H9 (cell line): ENCODE data around the gene ERVW-1. TPM values are rescaled to one million over a fixed set of nuclear protein-coding genes. Genes with fewer than 3 reads are reported as not detected.

Source experiments
- DNase-seq: peaks from one replicate; pipeline ENCODE4 v3.0.0-alpha.2; 2017
- H2AFZ ChIP-seq: one replicate; pipeline ENCODE4 v1.6.1; 2013; ENCODE audit warnings: mild to moderate bottlenecking, low read length, control low read depth, moderate library complexity
- H2AK5ac ChIP-seq: 2 replicates; pipeline ENCODE4 v1.6.1; 2013; ENCODE audit warnings: low read length, control low read depth, mixed read lengths; ENCODE audit not compliant: insufficient read length
- H2BK120ac ChIP-seq: one replicate; pipeline ENCODE4 v1.6.1; 2013; ENCODE audit warnings: low read depth, mild to moderate bottlenecking, low read length, control low read depth, inconsistent platforms; ENCODE audit not compliant: poor library complexity, severe bottlenecking
- H2BK12ac ChIP-seq: 2 replicates; pipeline ENCODE4 v1.6.1; 2013; ENCODE audit warnings: low read length, control low read depth, mixed read lengths, low read depth; ENCODE audit not compliant: insufficient read length
- H2BK15ac ChIP-seq: 2 replicates; pipeline ENCODE4 v1.6.1; 2013; ENCODE audit warnings: low read depth, low read length, control low read depth
- H2BK20ac ChIP-seq: one replicate; pipeline ENCODE4 v1.6.1; 2013; ENCODE audit warnings: low read depth, mild to moderate bottlenecking, low read length, control low read depth, inconsistent platforms; ENCODE audit not compliant: poor library complexity, severe bottlenecking
- H2BK5ac ChIP-seq: 2 replicates; pipeline ENCODE4 v1.6.1; 2013; ENCODE audit warnings: low read length, control low read depth, mixed read lengths; ENCODE audit not compliant: insufficient read length
- H3K14ac ChIP-seq: 2 replicates; pipeline ENCODE4 v1.6.1; 2013; ENCODE audit warnings: low read length, control low read depth; ENCODE audit not compliant: insufficient read depth
- H3K18ac ChIP-seq: 2 replicates; pipeline ENCODE4 v1.6.1; 2013; ENCODE audit warnings: low read depth, mild to moderate bottlenecking, mixed read lengths, low read length, control low read depth; ENCODE audit not compliant: insufficient read length
- H3K23ac ChIP-seq: 2 replicates; pipeline ENCODE4 v1.6.1; 2013; ENCODE audit warnings: low read length, control low read depth, mixed read lengths, low read depth; ENCODE audit not compliant: insufficient read length
- H3K23me2 ChIP-seq: 2 replicates; pipeline ENCODE4 v1.6.1; 2013; ENCODE audit warnings: low read depth, mild to moderate bottlenecking, mixed read lengths, low read length, control low read depth; ENCODE audit not compliant: insufficient read length, poor library complexity, severe bottlenecking
- H3K27ac ChIP-seq: 2 replicates; pipeline ENCODE4 v1.5.1; 2013; ENCODE audit warnings: low read length, control low read depth, mixed read lengths, low read depth; ENCODE audit not compliant: insufficient read length
- H3K27me3 ChIP-seq: 2 replicates; pipeline ENCODE4 v1.6.1; 2013; ENCODE audit warnings: low read length, control low read depth, inconsistent platforms; ENCODE audit not compliant: insufficient read depth
- H3K4ac ChIP-seq: 2 replicates; pipeline ENCODE4 v1.6.1; 2013; ENCODE audit warnings: low read depth, mild to moderate bottlenecking, control low read depth, inconsistent platforms, low read length, moderate library complexity
- H3K4me1 ChIP-seq: 2 replicates; pipeline ENCODE4 v1.6.1; 2013; ENCODE audit warnings: low read length, control low read depth, inconsistent platforms; ENCODE audit not compliant: insufficient read depth
- H3K4me2 ChIP-seq: 2 replicates; pipeline ENCODE4 v1.6.1; 2013; ENCODE audit warnings: low read length, control low read depth, mixed read lengths; ENCODE audit not compliant: insufficient read length, insufficient read depth
- H3K56ac ChIP-seq: 2 replicates; pipeline ENCODE4 v1.6.1; 2013; ENCODE audit warnings: low read depth, mild to moderate bottlenecking, mixed read lengths, low read length, control low read depth; ENCODE audit not compliant: insufficient read length
- H3K79me1 ChIP-seq: 2 replicates; pipeline ENCODE4 v1.6.1; 2013; ENCODE audit warnings: low read depth, mild to moderate bottlenecking, moderate library complexity, low read length, control low read depth, inconsistent platforms; ENCODE audit not compliant: insufficient read depth, poor library complexity, severe bottlenecking
- H3K79me2 ChIP-seq: 2 replicates; pipeline ENCODE4 v1.6.1; 2013; ENCODE audit warnings: low read length, control low read depth, inconsistent platforms; ENCODE audit not compliant: insufficient read depth
- H3K9ac ChIP-seq: 2 replicates; pipeline ENCODE4 v1.6.1; 2013; ENCODE audit warnings: low read length, control low read depth, mixed read lengths; ENCODE audit not compliant: insufficient read length; ENCODE audit errors: extremely low read depth
- H3K9me3 ChIP-seq: one replicate; pipeline ENCODE4 v1.6.1; 2013; ENCODE audit warnings: low read depth, low read length, inconsistent platforms; ENCODE audit not compliant: control insufficient read depth
- H3T11ph ChIP-seq: one replicate; pipeline ENCODE4 v1.6.1; 2013; ENCODE audit warnings: mild to moderate bottlenecking, low read length, control low read depth, inconsistent platforms
- H4K20me1 ChIP-seq: one replicate; pipeline ENCODE4 v1.6.1; 2013; ENCODE audit not compliant: control insufficient read depth, insufficient read length, insufficient read depth
- H4K5ac ChIP-seq: 2 replicates; pipeline ENCODE4 v1.6.1; 2013; ENCODE audit warnings: low read depth, mild to moderate bottlenecking, mixed read lengths, low read length, control low read depth; ENCODE audit not compliant: insufficient read length
- H4K8ac ChIP-seq: replicated peaks from 2 replicates; pipeline ENCODE4 v1.6.1; 2013; ENCODE audit warnings: low read length, control low read depth, mixed read lengths, low read depth; ENCODE audit not compliant: insufficient read length
- H4K91ac ChIP-seq: 2 replicates; pipeline ENCODE4 v1.6.1; 2013; ENCODE audit warnings: low read depth, mild to moderate bottlenecking, moderate library complexity, mixed read lengths, low read length, control low read depth; ENCODE audit not compliant: insufficient read length
- H3K27ac Mint-ChIP-seq, 3 experiments: 2 replicates in 2 of 3; 3 replicates in 1 of 3; pipeline ENCODE4 v1.8.0; 2020 to 2021; ENCODE audit warnings: mixed read lengths in 3 of 3, mild to moderate bottlenecking in 1 of 3, moderate library complexity in 1 of 3
- H3K27me3 Mint-ChIP-seq: 2 replicates; pipeline ENCODE4 v1.8.0; 2021; ENCODE audit warnings: low read depth, mild to moderate bottlenecking, moderate library complexity, mixed read lengths
- H3K36me3 Mint-ChIP-seq, 3 experiments: 2 replicates in 2 of 3; 3 replicates in 1 of 3; pipeline ENCODE4 v1.8.0; 2020 to 2021; ENCODE audit warnings: low read depth in 3 of 3, mixed read lengths in 3 of 3; ENCODE audit not compliant: insufficient read depth in 1 of 3
- H3K4me1 Mint-ChIP-seq, 2 experiments: 2 replicates each; pipeline ENCODE4 v1.8.0; 2020; ENCODE audit warnings: mixed read lengths in 2 of 2
- H3K4me3 Mint-ChIP-seq, 2 experiments: 2 replicates in 1 of 2; 3 replicates in 1 of 2; pipeline ENCODE4 v1.8.0; 2020 to 2021; ENCODE audit warnings: mild to moderate bottlenecking in 2 of 2, mixed read lengths in 2 of 2, moderate library complexity in 1 of 2
- H3K9me3 Mint-ChIP-seq, 2 experiments: 2 replicates in 1 of 2; 3 replicates in 1 of 2; pipeline ENCODE4 v1.8.0; 2020; ENCODE audit warnings: mild to moderate bottlenecking in 2 of 2, mixed read lengths in 2 of 2, moderate library complexity in 1 of 2
- WGBS: extraction: QIAGEN DNeasy Blood & Tissue Kit; methylation state at CpG from one replicate; pipeline ENCODE4 v1.1.7; 2013; ENCODE audit warnings: missing lambda C conversion rate, low lambda C conversion rate, mixed read lengths; ENCODE audit not compliant: insufficient read length; ENCODE audit errors: extremely low coverage; 5-methylcytosine and 5-hydroxymethylcytosine counted together
- total RNA-seq: library from RNA; stranded (reverse); gene quantifications from 2 replicates; pipeline ENCODE4 v1.2.1, GENCODE V29; 2021
- TF ChIP-seq, protein P1 (sequence below): fragments of 200-600 bp; sonication (generic); conservative IDR thresholded peaks from 3 replicates; pipeline ENCODE4 v1.8.0; 2021; ENCODE audit warnings: antibody characterized with exemption, mild to moderate bottlenecking

Gene ERVW-1
- total RNA-seq, 1 experiment from 2014 or later: not detected

DNA sequence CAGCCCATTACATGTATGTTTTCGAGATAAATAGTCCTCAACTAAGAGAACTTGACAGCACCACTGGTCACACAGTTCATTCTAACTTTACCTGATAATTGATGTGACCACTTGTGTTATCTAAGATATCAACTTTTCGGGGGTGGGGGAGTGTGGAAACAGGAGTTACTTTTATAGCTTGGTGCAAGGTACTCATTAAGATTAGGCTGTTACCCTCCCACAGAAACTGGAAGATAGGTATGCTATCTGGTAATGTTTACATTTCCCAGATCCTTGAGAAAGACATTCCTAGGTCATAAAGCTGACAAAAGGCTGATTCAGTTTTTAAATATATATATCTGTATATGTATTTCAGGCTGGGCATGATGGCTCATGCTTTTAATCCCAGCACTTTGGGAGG lies 11.1 kb downstream of the ERVW-1 start:
- TF ChIP-seq, protein P1, sequence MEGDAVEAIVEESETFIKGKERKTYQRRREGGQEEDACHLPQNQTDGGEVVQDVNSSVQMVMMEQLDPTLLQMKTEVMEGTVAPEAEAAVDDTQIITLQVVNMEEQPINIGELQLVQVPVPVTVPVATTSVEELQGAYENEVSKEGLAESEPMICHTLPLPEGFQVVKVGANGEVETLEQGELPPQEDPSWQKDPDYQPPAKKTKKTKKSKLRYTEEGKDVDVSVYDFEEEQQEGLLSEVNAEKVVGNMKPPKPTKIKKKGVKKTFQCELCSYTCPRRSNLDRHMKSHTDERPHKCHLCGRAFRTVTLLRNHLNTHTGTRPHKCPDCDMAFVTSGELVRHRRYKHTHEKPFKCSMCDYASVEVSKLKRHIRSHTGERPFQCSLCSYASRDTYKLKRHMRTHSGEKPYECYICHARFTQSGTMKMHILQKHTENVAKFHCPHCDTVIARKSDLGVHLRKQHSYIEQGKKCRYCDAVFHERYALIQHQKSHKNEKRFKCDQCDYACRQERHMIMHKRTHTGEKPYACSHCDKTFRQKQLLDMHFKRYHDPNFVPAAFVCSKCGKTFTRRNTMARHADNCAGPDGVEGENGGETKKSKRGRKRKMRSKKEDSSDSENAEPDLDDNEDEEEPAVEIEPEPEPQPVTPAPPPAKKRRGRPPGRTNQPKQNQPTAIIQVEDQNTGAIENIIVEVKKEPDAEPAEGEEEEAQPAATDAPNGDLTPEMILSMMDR: no peak
- no peak overlapping the region for H3K18ac ChIP-seq
- no peaks in the 10 kb centered on the region for H3K79me1 ChIP-seq
- no peaks in the 10 kb centered on the region for H3K79me2 ChIP-seq
- H2BK5ac ChIP-seq: no peak overlapping the region
- no peak for DNase-seq
- Mint-ChIP-seq H3K27me3 (no peaks in the 10 kb centered on the region), H3K9me3 (peaks cover 16 to 20% of the 10 kb centered on the region in 2 experiments), H3K27ac (no peak overlapping the region), H3K4me1 (peaks cover 0 to under 1% of the 10 kb centered on the region in 2 experiments; a peak in 1 of 4 replicates), H3K36me3 (peaks cover 14 to 16% (median 14%) of the 10 kb centered on the region in 3 experiments), H3K4me3 (no peak overlapping the region)
- H3K23me2 ChIP-seq: no peaks in the 10 kb centered on the region
- H3K4ac ChIP-seq: no peak overlapping the region
- no peak overlapping the region for H2BK120ac ChIP-seq
- H3K27me3 ChIP-seq: no peaks in the 10 kb centered on the region
- no peak overlapping the region for H3K4me2 ChIP-seq
- WGBS: no CpG with 5 or more reads among the region's 2 CpGs
- H3K56ac ChIP-seq: no peak overlapping the region
- H4K91ac ChIP-seq: no peak overlapping the region
- H3K4me1 ChIP-seq: no peaks in the 10 kb centered on the region
- no peak overlapping the region for H2AFZ ChIP-seq
- H4K8ac ChIP-seq: no peak overlapping the region
- H3K23ac ChIP-seq: no peak overlapping the region
- H3K9ac ChIP-seq: no peak overlapping the region
- H4K20me1 ChIP-seq: no peaks in the 10 kb centered on the region
- H3K14ac ChIP-seq: no peak overlapping the region
- H4K5ac ChIP-seq: no peak overlapping the region
- no peaks in the 10 kb centered on the region for H3K9me3 ChIP-seq
- H2AK5ac ChIP-seq: no peak overlapping the region
- no peak overlapping the region for H3K27ac ChIP-seq
- H3T11ph ChIP-seq: no peak overlapping the region
- no peak overlapping the region for H2BK20ac ChIP-seq
- H2BK15ac ChIP-seq: no peak overlapping the region
- H2BK12ac ChIP-seq: no peak overlapping the region
